ENCODE data around the gene COL4A1.

COL4A1 gene

DNA sequence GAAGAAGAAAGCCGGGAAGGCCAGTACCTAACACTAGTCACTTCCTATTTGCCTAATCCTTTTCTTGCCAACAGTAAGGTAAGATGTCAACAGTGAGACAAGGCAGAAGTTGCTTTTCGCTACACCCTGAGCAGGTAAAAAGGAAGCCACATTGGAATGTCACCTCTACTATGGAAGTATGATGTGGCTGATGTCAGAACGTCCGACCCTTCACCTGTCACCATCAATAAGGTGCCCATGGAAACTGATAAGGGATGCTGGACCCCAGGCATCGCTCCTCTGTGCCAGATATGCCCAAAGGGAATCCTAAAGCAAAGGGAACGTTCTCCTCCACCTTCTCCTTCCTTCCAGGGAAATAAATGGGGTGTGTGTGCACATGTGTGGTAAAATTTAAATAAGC lies 34.3 kb downstream of the COL4A1 start:
- DNase-seq: no peak

DNA sequence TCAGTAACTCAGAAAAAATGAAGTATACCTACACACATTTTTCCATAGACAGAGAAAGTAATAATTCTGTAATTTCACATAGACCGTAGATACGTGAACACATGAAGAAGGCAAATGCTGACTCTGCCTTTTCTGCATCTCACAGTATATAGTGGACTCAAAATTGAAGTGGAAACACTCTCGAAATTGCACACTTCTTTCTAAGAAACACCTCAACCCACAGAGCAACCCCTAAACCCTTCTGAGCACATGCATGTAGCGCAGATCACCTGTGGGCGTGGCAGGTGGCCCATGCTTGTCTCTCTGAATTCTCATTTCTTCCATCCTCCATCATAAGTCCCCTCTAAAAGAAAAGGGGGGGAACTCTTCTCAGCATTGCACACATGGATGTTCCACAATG lies 34.7 kb downstream of the COL4A1 start:
- no peak for DNase-seq

DNA sequence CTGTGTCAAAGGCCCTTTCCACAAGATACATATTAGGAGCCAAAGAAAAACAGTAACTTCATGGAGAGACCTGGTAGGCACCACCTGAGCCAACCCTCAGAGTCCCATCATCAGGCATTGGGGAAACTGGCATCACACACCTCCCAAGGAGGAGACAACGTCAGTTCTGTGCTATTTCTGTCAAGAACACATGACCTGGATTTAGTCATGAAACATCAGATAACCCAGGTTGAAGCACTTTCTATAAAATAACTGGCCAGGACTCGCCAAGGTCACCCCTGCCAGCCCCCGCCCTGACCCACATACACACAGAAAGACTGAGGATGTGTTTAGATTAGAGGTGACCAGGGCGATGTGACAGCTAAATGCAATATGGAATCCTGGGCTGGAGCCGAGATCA lies 35.6 kb downstream of the COL4A1 start:
- DNase-seq: no peak

DNA sequence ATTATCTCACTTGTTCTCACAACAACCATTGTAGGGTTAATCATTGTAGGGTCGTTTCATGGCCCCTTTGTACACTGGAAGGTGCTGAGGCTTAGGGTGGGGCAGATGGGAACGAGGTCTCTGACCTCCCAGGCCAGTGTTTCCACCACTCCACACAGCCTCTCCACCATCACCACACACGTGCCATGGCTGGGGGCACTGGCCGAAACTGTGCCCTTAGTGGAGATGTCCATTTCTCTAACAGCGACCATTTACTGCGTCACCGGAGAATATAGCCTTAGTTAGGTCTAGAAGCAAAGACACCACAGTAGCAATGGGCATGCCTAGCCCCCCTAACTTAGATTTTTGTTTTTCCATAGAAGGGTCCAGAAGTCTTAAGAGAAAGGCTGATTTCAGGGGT lies 36.5 kb downstream of the COL4A1 start:
- no peak for DNase-seq

DNA sequence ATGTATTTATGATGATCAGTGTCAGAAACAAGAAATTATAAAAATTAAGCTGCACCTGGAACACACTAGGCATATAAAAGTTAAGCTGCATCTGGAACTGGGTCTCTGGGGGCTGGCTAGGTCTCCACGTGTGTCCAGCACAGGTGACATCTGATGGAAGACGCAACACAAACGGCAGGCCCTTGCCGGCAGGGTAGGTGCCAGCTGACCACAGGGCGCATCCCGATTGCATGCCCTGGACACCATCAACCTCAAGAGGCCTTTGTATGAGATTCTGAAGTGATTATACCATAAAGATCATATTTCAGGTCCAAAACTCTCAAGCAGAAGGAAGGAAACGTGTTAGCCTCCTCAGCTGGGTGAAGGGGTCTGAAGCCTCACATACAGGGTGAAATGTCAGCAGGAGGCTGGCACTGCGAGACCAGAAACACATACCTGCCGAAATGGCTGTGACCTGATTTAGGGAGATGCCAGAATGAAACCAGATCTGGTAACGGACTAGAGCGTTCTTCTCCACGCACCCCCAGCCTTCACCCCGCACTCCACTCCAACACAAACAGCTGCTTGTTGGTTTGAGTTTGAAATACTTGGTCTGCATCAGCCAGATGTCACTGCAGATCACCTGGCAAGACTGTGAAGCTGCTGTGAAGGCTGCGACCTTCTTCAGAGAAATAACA lies 37.3 kb downstream of the COL4A1 start:
- no peak for DNase-seq

DNA sequence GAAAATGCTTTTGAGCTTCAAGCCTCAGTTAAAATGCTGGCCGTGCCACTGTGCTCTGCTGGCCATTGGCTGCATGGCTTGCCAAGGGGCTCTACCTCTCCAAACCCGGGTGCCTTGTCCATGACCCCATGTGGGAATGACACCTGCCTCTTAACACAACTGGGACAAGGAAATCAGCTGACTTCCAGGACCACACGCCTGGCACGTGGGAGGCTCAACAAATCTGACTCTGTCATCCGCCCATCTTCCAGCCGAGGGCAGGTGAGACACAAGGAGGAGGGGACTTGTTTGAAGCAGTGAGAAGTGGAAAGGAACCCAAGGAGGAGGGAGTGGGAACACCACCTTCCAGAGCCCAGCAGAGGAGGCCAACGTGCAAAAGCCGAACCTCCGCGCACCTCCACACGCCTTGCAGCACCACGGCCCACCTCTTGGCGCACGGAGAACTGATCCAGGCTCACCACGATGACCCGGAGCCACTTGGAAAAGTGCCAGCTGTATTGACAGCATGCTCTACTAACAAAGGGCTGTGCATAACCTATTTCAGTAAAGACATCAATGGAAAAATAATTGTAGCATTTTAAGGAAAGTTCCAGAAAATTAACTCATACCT lies 38.3 kb downstream of the COL4A1 start:
- no peak for DNase-seq

DNA sequence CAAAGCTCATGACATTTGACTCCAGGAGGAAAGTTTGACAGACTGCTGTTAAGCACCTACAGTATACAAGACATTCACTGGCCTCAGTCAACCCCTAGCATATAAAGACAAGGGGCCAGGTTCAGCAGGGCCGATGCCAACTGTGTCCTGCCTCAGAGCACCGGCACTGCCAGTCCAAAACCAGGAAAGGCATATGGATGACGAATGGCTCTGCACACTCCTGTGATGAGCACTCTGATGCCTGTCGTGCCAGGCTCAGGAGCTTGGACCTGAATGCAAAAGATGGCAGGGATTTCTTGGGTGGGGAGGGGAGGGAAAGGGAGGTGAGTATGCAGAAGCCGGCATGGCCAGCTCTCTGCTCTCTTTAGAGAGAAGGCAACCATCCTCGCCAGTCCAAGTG lies 38.9 kb downstream of the COL4A1 start:
- no peak for DNase-seq

DNA sequence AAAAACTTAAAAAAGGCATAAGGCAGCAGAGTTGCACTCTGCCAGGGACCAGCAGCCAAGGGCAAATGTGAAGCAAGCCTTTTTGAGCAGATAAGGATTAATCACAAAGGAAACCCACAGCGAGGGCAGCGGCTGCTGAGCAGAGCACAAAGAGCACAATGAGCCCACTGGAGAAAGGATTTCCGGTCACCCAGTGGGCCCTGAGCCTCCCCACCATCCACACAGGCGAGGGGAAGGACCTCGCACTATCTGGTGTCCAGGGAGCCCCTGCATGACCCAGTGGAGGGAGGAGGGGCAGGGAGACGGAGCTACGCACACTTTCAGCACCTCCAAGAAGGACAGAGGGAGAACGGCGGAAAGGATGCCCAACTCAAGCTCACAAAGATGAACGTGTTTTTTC lies 40.0 kb downstream of the COL4A1 start:
- DNase-seq: no peak

DNA sequence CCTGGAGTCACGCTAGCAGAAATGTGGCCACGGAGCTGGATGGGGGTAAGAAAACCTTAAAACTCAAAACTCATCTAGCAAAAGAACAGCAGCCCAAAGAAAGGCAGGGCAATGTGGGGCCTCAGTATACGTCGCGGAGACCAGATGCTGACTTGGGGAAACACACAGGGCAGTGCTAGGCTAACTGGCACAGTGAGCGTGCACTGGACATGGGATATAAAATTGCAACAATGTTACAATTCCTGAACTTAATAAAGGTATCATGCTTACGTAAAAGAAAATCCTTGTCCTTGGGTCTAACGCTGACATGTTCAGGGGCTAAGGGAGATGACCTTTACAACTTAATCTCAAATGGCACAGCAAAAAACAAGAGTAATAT lies 40.5 kb downstream of the COL4A1 start:
- DNase-seq: no peak

DNA sequence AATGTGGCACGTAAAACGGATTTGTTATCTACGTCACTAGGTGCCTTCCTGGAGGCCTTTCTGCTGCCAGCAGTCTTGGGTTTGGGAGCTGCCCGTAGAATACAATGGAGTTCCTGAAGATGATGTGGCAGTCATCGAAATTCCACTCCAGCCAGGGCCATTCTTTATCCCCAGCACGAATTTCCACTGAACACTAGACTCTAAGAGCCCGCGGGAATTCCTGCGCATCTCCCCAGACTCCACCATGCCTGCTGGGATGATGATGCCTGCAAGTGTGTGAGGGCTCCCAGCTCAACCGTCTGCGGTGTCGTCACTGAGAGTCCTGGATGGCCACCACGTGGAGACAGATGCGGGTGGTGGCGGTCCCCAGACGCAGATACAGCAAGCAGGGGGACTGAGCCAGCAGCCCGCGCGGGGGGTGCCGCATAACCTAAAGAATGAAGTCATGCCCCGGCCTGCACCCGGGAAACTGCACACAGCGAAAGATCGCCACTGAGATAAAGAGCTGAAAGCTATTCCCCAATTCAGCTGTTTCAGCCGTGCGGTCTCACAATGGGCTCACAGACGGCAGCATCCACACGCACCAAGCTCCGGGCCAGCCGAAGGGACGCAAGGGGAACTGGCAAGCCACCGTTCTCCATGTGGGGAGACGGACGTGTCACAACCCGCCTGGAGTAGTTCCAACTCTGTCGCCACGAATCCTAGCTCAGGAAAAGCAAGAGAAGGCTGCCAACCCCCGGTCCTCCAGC lies 41.1 kb downstream of the COL4A1 start:
- no peak for DNase-seq

DNA sequence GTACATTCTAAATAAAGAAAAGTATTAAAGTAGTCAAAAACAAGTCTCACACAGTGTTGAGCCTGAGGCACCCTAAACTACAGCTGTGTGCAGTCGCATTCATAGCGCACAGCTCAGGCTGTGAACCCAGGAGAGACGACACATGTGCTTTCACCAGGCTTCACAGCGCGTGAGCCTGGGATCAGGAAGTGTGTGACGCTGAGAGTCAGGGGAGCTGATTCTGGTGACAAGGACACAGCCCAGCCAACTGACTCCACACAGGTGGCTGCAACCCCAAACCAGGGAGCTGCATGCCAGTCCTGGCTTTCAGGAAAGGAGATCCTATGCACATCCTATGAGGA lies 41.6 kb downstream of the COL4A1 start:
- no peak for DNase-seq

DNA sequence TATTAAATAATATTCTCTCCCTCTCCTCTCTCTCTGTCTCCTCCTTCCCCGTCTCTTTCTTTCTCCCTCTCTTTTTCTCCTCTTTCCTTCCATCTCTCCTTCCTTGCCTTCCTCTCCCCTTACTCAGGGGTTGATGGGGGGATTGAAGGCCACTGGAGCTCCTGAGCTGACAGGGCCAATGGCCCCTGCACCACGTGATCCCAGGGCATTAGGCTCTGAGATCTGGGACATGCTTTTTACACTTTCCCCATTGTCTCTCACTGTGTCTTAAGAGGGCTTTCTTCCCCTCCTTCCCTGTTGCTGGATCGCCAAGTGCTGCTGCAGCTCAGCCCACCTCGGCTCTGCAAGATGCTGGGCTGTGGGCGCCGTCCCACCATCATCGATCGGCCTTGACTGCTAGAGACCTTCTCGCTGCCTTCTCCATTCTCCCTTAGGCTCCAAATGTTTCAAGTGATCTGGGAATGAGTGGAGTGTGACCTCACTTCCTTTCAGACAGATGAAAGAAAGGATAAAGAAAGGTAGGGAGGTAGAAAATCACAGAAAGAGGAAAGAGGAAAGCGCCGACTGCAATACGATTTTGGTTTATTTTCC lies 42.2 kb downstream of the COL4A1 start:
- DNase-seq: no peak

DNA sequence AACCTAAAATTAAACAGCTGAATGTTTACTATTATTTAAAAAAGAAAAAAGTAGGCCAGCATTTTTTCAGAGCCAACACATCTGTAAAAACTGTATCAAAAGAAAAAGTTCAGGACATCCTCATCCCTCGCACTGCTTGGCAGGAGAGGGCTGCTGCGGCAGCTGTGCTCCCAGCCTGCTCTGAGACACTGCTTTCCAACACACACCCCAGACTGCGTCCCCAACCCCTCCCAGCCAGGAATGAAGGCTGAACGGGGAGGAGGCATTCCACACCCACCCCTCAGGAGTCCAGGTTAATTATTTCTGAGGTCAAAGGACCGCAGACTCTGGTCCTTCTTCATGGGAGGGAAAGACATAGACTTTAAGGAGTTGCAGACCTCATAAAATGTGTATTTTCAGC lies 43.1 kb downstream of the COL4A1 start:
- DNase-seq: no peak

DNA sequence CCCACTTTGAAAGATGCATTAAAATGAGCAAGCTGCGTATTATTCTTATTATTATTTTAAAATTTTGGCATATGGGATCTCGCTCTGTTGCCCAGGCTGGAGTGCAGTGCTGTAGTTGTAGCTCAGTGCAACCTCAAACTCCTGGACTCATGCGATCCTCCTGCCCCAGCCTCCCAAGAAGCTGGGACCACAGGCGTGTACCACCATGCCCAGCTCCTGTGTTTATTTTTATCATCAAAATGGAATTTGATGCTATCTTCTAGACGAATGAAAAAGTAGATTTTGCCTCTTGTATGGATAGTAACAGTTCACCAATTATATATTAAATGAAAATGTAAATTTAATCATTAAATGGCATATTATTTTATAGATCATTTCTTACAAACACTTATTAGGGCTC lies 43.6 kb downstream of the COL4A1 start:
- no peak for DNase-seq

DNA sequence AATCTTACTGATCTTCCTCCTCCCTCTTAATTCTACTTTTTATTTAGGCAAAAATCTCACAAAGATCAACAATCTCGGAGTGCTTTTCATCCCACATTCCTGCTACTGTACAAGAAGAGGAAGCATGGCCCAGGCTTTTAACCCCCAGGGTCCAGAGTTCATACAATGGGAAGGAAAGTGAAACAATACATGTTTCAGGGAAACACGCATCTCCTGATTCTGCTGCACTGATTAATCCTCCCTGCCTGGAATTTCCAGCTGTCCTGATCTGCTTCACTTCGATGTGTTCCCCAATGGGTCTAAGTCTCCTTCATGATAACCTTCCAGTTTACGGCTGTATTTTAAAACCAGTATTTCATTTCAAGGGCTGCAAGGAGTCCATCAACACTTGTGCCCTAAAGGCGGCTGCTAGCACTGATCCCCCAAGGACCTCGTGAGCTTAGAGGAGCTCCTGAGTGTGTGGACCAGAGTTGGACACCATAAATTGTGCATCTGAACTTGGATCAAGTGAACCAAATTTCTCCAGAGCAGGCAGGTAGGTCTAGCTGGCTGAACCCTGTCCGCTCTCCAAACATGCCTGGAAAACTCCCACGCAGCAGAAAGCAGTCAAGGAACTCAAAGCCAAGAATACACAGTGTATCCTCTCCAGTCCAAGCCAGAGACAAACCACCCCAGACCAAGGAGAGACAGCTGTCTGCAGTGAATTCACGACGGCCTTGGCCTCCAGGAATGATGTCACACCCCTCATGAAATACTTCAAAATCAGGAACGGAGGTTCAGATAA lies 44.3 kb downstream of the COL4A1 start:
- DNase-seq: no peak

DNA sequence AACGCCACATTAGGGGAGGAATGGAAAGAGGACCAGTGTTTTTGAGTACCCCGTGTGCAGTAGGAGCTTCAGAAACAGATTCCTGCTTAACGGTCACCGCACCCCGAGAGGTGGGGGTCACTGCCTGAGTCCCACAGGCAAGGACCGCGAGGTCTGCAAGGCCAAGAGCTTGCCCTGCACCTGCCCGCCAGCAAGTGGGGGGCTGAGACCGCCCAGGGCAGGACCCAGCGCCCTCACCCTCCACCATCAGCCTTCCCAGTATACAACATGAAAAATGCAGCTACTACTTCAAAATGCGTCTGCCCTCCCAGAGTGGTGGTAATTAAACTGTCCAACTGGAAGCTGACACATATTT lies 44.9 kb downstream of the COL4A1 start:
- DNase-seq: no peak

DNA sequence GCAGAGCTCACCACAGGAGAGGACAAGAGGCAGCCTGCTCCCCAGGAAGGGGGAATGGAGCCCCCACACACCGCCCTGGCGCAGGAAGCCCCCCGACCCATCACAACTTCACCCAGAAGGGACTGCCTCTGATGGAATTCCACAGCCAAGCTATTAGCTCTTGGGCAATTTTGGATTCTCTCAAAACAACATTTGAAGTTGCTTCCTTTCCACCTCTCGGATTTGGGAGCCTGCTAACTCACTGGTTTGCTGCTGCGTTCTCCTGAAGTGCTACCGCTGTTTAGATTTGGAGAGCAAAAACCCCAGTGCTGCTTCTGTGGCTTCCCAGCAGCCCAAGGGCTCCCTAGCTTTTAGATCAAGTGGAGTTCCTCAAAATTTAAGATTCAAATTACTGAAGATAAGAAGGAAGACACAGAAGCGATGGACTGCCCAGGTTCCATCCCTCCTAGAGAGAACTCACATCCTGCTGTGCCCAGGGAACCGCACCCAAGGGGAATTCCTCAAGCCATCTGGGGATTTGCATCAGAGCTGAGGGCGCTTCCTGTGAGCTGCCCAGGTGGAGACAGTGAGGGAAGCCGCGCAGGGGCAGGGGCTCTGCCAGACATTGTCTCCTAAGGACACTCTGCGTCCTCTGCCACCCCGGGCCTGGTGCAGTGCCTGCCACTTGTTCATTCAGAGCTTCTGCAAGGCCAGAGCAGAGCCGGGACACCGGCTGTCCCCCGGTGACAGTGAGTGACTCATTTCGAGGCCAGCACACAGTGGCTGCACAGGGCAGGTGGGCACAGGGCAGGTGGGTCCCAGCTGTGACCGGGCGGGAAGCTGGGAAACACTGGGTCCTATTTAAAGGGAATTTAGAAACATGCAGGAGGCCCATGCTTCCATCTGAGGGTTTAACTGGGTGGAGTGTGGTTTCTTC lies 45.5 kb downstream of the COL4A1 start:
- no peak for DNase-seq

DNA sequence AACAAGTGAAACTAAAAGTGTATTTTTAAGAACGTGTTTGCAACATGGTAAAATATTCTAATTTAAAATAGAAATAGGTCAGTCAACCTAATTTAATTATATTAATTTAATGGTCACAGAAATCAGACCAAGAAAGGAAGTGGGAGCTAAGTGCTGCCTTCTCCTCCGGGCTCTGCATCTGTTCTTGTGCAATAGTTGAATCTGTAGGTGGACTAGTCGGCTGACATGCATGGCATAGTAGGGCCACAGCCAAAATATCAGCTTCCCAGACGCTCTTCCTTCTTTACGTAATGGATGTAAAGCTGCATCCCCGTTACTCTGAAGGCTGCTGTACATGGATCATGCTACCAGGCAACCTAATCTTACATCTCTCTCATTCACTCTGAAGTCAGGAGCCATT lies 47.3 kb downstream of the COL4A1 start:
- DNase-seq: no peak

DNA sequence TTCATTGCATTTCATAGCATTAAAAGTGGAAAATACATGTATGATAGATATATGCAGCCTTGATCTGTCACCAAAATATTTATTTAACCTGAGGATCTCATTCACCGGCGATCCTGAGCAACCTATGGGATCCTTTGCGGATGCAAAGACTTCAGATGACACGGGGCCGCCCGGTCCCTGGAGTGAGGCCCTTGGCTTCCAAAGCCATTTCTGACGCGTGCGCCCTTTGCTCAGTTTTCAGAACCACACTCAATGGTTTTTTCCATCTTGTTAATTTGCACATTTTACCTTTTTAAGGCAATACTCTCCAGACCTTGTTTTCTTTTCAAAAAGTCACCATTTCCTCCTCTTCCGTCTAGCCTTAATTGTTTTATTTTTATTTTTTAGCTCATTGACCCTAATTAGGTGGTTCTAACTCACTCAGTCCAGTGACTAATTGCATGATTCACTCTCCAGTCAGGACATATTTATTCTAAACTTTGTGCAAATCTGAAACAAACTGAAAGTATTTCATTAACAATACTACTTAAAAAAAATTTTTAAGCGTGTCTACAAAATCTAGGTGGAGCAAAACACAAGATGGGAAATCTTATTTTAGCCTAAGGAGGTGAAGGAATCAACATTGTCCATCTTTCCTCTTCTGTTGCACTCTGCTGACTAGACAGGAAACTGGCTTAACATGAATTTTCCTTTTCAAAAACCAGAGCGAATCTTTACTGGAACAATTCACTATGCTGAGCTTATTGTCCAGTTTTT lies 47.9 kb downstream of the COL4A1 start:
- no peak for DNase-seq

DNA sequence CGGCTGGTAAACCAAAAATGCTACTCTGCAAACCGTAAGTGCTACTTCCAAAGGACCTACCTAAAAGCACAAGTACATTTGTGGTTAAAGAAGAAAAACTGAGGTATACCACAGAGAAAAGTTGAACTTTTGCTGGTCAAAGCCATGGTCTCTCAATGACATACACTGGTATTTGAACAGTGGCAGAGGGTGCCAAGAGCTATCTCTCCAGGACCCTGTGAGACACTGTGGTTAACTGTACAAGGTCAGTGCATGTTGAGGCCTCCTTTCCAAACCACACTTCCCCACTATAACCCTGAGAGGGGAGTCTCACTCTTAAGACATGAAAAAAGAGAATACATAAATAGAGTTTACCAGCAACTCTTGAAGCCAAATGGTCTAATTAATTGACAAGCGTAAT lies 49.5 kb downstream of the COL4A1 start:
- no peak for DNase-seq

DNA sequence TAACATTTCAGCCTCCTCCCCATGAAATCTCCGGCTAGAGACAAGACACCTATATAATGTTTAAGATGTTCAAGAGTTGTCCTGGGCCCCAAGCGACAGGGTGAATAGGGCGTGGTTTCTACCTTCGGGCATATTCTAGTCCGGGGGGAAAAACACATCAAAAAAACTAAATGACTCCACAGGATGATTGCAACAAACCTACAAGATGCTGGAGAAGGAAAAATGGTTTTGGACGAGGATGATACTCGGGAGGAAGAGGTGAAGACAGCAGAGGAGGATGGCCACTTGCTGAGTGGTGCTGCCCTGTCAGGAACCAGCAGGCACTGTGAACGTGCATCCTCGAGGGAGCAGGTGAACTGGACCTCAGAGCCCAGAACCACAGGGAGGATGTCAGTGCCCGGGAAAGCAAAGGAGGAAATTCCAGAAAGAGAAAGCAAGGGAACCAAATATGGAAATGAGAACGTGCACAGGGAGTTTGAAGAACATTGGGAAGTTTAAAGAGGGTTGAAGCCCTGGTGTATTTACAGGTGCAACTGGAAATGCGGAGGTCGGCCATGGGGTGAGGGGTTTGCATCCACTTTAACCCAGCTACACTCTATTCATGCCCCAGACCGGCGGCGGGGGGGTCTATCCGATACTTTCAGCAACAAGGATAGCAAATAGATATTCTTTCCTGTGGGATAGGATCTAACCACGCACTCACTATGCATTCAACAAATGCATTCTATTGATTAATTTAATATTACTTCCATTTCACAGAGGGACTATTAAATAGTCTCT lies 50.6 kb downstream of the COL4A1 start:
- no peak for DNase-seq
